NB4 (cell line): Measurements from ENCODE around the gene FOXM1.

Source experiments
- DNase-seq: peaks from one replicate; pipeline ENCODE4 v3.0.0; 2010; ENCODE audit warnings: low read depth
- H3K4me3 ChIP-seq: one replicate; pipeline ENCODE4 v1.5.1; 2011; ENCODE audit warnings: mild to moderate bottlenecking, low read depth, low read length, moderate library complexity
- CTCF ChIP-seq: IDR thresholded peaks from one replicate; pipeline ENCODE4 v1.5.1; 2012; ENCODE audit warnings: low read depth, low read length
- MAX ChIP-seq: IDR thresholded peaks from 2 replicates; pipeline ENCODE4 v1.6.1; 2011; ENCODE audit warnings: low read depth, low read length
- MYC ChIP-seq: IDR thresholded peaks from 2 replicates; pipeline ENCODE4 v1.6.1; 2011; ENCODE audit warnings: low read depth, low read length
- POLR2A ChIP-seq: IDR thresholded peaks from 2 replicates; pipeline ENCODE4 v1.6.1; 2011; ENCODE audit warnings: mild to moderate bottlenecking; ENCODE audit not compliant: insufficient read length; ENCODE audit errors: extremely low read depth

FOXM1 gene

GRCh38 chr12:2895511-2895910 is 18.5 kb upstream of the FOXM1 start:
- DNase-seq: no peak
- H3K4me3 ChIP-seq: no peak overlapping the region
- TF ChIP-seq MAX: no peak
- no peak for TF ChIP-seq MYC
- TF ChIP-seq POLR2A: no peak
- TF ChIP-seq CTCF: no peak

- no peak for DNase-seq
- no peak for TF ChIP-seq CTCF
- no peak for TF ChIP-seq POLR2A
- no peak for TF ChIP-seq MYC
- no peak for TF ChIP-seq MAX
- H3K4me3 ChIP-seq: no peak overlapping the region
Measured at GRCh38 chr12:2895051-2895451, 18.1 kb upstream of the FOXM1 start.

- no peak overlapping the region for H3K4me3 ChIP-seq
- TF ChIP-seq MYC: no peak
- TF ChIP-seq POLR2A: no peak
- no peak for TF ChIP-seq MAX
- TF ChIP-seq CTCF: no peak
- peak; percentile 16 for DNase-seq
Measured at GRCh38 chr12:2893007-2893406, 16.0 kb upstream of the FOXM1 start.

- no peak for DNase-seq
- no peak for TF ChIP-seq POLR2A
- no peak for TF ChIP-seq MAX
- TF ChIP-seq CTCF: no peak
- TF ChIP-seq MYC: no peak
- no peak overlapping the region for H3K4me3 ChIP-seq
Measured at GRCh38 chr12:2892246-2892645, 15.3 kb upstream of the FOXM1 start.

- H3K4me3 ChIP-seq: peak overlapping the region; percentile 69
- no peak for TF ChIP-seq MAX
- peak; percentile 52 for DNase-seq
Measured at GRCh38 chr12:2891240-2892053, 14.5 kb upstream of the FOXM1 start.

- H3K4me3 ChIP-seq: peak within 1 kb of the TSS; percentile 69
- peak; percentile 43 for TF ChIP-seq POLR2A
- TF ChIP-seq MAX: peak; percentile 66; the same call in 1 of the 2 replicates
- TF ChIP-seq CTCF: no peak
- no peak; the same call in none of the 2 replicates for TF ChIP-seq MYC
- DNase-seq: peak; percentile 96
Measured at GRCh38 chr12:2890388-2891239, 13.6 kb upstream of the FOXM1 start, which contains the start of gene TULP3. Gene TULP3, plus strand, starts transcription at chr12:2890891. Its CDS starts 57 bp downstream, at chr12:2890948.
